Measurements from ENCODE around the gene CCDC85C. TPM values are rescaled to one million over a fixed set of nuclear protein-coding genes. Genes with fewer than 3 reads are reported as not detected.

CCDC85C gene
- total RNA-seq, 2 donors from 2014 or later: 35.1 to 47.2 TPM

GRCh38 chr14:99581374-99581773 lies 22.6 kb downstream of the CCDC85C start:
- Histone ChIP-seq H3K9me3 (no peaks in the 10 kb centered on the region), H3K27ac (peak overlapping the region; percentile 88 to 93), H3K36me3 (no peaks in the 10 kb centered on the region), H3K27me3 (replicated peaks; ENCODE audit: insufficient read depth) (no peaks in the 10 kb centered on the region), H3K4me3 (no peak overlapping the region), H3K4me1 (replicated peaks) (peaks cover 35% of the 10 kb centered on the region)
- 88% methylated on average over 14 of the region's 16 CpGs for WGBS
- TF ChIP-seq CTCF (IDR thresholded peaks at IDR 0.05): no peak
- no peak for TF ChIP-seq POLR2AphosphoS5 (IDR thresholded peaks at IDR 0.05)
- no peak for TF ChIP-seq POLR2A (IDR thresholded peaks at IDR 0.05)
- DNase-seq (ENCODE audit: low spot score): no peak
- intact Hi-C loops (cut with DNase I): no loop called here

GRCh38 chr14:99579903-99580571 lies 24.0 kb downstream of the CCDC85C start:
- no peaks in the 10 kb centered on the region for H3K36me3 ChIP-seq
- 28% methylated on average over 14 of the region's 14 CpGs for WGBS
- peaks cover 44% of the 10 kb centered on the region for H3K4me1 ChIP-seq (replicated peaks)
- TF ChIP-seq POLR2A (IDR thresholded peaks at IDR 0.05) (peak; percentile 34), CTCF (IDR thresholded peaks at IDR 0.05) (no peak), POLR2AphosphoS5 (IDR thresholded peaks at IDR 0.05) (peak; percentile 41)
- no peaks in the 10 kb centered on the region for H3K9me3 ChIP-seq
- H3K4me3 ChIP-seq: peak overlapping the region in 1 of 2 donors; percentile 29
- peak overlapping the region; percentile 88 to 93 for H3K27ac ChIP-seq
- no peaks in the 10 kb centered on the region for H3K27me3 ChIP-seq (replicated peaks; ENCODE audit: insufficient read depth)
- intact Hi-C loops (cut with DNase I): no loop called here
- DNase-seq (ENCODE audit: low spot score): peak; percentile 72

GRCh38 chr14:99579120-99579836 lies 24.7 kb downstream of the CCDC85C start:
- H3K27ac ChIP-seq: peak overlapping the region; percentile 88 to 93
- no peaks in the 10 kb centered on the region for H3K27me3 ChIP-seq (replicated peaks; ENCODE audit: insufficient read depth)
- H3K36me3 ChIP-seq: no peaks in the 10 kb centered on the region
- peak; percentile 94 for DNase-seq (ENCODE audit: low spot score)
- H3K9me3 ChIP-seq: no peaks in the 10 kb centered on the region
- H3K4me1 ChIP-seq (replicated peaks): peaks cover 51% of the 10 kb centered on the region
- H3K4me3 ChIP-seq: peak overlapping the region in 1 of 2 donors; percentile 29
- intact Hi-C loops (cut with DNase I): no loop called here
- 26% methylated on average over 11 of the region's 11 CpGs for WGBS
- TF ChIP-seq POLR2AphosphoS5 (IDR thresholded peaks at IDR 0.05) (peak; percentile 83), POLR2A (IDR thresholded peaks at IDR 0.05) (peak; percentile 23), CTCF (IDR thresholded peaks at IDR 0.05) (no peak)

- H3K9me3 ChIP-seq: no peaks in the 10 kb centered on the region
- H3K4me1 ChIP-seq (replicated peaks): peaks cover 52% of the 10 kb centered on the region
- intact Hi-C loops (cut with DNase I): no loop called here
- peak overlapping the region; percentile 88 to 93 for H3K27ac ChIP-seq
- no peaks in the 10 kb centered on the region for H3K36me3 ChIP-seq
- DNase-seq (ENCODE audit: low spot score): peak; percentile 19
- H3K4me3 ChIP-seq: peak overlapping the region in 1 of 2 donors; percentile 29
- TF ChIP-seq CTCF (IDR thresholded peaks at IDR 0.05): no peak
- TF ChIP-seq POLR2A (IDR thresholded peaks at IDR 0.05): no peak
- TF ChIP-seq POLR2AphosphoS5 (IDR thresholded peaks at IDR 0.05): peak; percentile 49
- 33% methylated on average over 12 of the region's 12 CpGs for WGBS
- no peaks in the 10 kb centered on the region for H3K27me3 ChIP-seq (replicated peaks; ENCODE audit: insufficient read depth)
Measured at GRCh38 chr14:99578541-99579101, 25.4 kb downstream of the CCDC85C start.

Data from prostate gland (tissue), 2 donors.